Chondrocyte (in vitro differentiated cells): ENCODE measurements around the gene CCDC127. TPM values are rescaled to one million over a fixed set of nuclear protein-coding genes. Genes with fewer than 3 reads are reported as not detected.
A peak's percentile ranks its signal among the peaks of the same experiment; 100 is the strongest.

ENCODE experiments used
- DNase-seq: peaks from one replicate; pipeline ENCODE4 v3.0.0; 2021; ENCODE audit warnings: mixed read lengths, low spot score
- H3K27ac Mint-ChIP-seq: one replicate; pipeline ENCODE4 v1.8.0; 2021; ENCODE audit warnings: mild to moderate bottlenecking, moderate library complexity, mixed read lengths; ENCODE audit not compliant: unreplicated experiment
- H3K27me3 Mint-ChIP-seq: 2 replicates; pipeline ENCODE4 v1.8.0; 2021; ENCODE audit warnings: low read depth, mixed read lengths
- H3K36me3 Mint-ChIP-seq: 2 replicates; pipeline ENCODE4 v1.8.0; 2021; ENCODE audit warnings: low read depth, mixed read lengths
- H3K4me1 Mint-ChIP-seq: 2 replicates; pipeline ENCODE4 v1.8.0; 2021; ENCODE audit warnings: low read depth, mild to moderate bottlenecking, mixed read lengths
- H3K4me3 Mint-ChIP-seq: one replicate; pipeline ENCODE4 v1.8.0; 2021; ENCODE audit warnings: mild to moderate bottlenecking, moderate library complexity, mixed read lengths; ENCODE audit not compliant: unreplicated experiment
- H3K9me3 Mint-ChIP-seq: 2 replicates; pipeline ENCODE4 v1.8.0; 2021; ENCODE audit warnings: low read depth, mixed read lengths
- total RNA-seq: library from RNA; stranded (reverse); gene quantifications from 3 replicates; pipeline ENCODE4 v1.2.1, GENCODE V29; 2021
- TF ChIP-seq, protein P1 (sequence below): fragments of 200-600 bp; sonication (generic); IDR thresholded peaks from 2 replicates; pipeline ENCODE4 v1.5.0; 2021; ENCODE audit warnings: antibody characterized with exemption, mild to moderate bottlenecking, moderate library complexity

Gene CCDC127
- total RNA-seq, 1 donor from 2014 or later: 8.0 TPM

GRCh38 chr5:174291-174600, 43.7 kb downstream of the CCDC127 start:
- TF ChIP-seq, protein P1, sequence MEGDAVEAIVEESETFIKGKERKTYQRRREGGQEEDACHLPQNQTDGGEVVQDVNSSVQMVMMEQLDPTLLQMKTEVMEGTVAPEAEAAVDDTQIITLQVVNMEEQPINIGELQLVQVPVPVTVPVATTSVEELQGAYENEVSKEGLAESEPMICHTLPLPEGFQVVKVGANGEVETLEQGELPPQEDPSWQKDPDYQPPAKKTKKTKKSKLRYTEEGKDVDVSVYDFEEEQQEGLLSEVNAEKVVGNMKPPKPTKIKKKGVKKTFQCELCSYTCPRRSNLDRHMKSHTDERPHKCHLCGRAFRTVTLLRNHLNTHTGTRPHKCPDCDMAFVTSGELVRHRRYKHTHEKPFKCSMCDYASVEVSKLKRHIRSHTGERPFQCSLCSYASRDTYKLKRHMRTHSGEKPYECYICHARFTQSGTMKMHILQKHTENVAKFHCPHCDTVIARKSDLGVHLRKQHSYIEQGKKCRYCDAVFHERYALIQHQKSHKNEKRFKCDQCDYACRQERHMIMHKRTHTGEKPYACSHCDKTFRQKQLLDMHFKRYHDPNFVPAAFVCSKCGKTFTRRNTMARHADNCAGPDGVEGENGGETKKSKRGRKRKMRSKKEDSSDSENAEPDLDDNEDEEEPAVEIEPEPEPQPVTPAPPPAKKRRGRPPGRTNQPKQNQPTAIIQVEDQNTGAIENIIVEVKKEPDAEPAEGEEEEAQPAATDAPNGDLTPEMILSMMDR: no peak
- DNase-seq: no peak
- no peak overlapping the region for H3K27ac Mint-ChIP-seq
- H3K4me3 Mint-ChIP-seq: no peak overlapping the region
- H3K9me3 Mint-ChIP-seq: no peaks in the 10 kb centered on the region
- H3K4me1 Mint-ChIP-seq: peaks cover 12% of the 10 kb centered on the region
- peaks cover 1% of the 10 kb centered on the region for H3K36me3 Mint-ChIP-seq
- peaks cover 16% of the 10 kb centered on the region for H3K27me3 Mint-ChIP-seq

DNA sequence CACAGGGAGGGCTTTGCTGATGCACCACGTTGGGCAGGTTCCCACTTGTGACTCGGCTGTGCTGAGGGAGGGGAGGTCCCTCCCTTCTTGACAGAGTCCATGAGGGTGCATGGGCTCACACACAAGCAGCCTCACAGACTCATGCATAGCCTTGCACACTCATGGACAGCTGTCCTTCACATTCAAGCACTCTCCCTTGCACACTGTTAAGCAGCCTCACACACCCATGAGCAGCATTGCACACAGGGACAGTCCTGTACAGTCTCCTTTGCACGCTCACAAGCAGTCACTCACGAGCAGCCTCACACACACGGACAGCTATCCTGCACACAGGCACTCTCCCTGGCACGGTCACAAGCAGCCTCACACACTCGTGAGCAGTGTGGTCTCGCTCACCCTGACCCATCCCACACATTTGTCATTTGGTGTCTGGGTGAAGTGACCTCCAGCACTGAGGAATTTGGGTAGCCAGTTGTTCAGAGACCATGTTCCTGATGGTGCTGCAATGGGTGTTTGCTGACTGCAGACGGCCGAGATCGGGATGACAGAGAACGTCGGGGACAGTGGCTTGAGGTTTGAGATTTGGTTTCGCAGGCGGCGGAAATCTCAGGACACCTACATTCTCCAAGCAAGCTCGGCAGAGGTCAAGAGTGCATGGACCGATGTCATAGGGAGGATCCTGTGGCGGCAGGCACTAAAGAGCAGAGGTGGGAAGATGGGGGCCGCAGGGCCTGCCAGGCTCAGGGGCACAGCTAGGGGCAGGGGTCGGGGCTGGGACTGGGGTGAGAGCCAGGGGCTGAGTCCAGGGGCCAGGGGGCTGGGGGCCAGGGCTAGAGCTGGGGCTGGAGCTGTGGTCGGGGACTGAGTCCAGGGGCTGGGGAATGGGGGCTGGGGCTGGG, 44.3 kb downstream of the CCDC127 start:
- Mint-ChIP-seq H3K27me3 (peaks cover 15% of the 10 kb centered on the region), H3K4me3 (no peak overlapping the region), H3K4me1 (peaks cover 18% of the 10 kb centered on the region), H3K27ac (no peak overlapping the region), H3K36me3 (peaks cover 1% of the 10 kb centered on the region), H3K9me3 (no peaks in the 10 kb centered on the region)
- peak; percentile 83 for DNase-seq
- TF ChIP-seq, protein P1: no peak

- TF ChIP-seq, protein P1: no peak
- DNase-seq: peak; percentile 90
- Mint-ChIP-seq H3K4me1 (peaks cover 26% of the 10 kb centered on the region), H3K27me3 (peaks cover 8% of the 10 kb centered on the region), H3K4me3 (no peak overlapping the region), H3K27ac (no peak overlapping the region), H3K9me3 (no peaks in the 10 kb centered on the region), H3K36me3 (peaks cover 1% of the 10 kb centered on the region)
Observed at GRCh38 chr5:172841-173251, 45.1 kb downstream of the CCDC127 start.

- peak; percentile 56 for DNase-seq
- Mint-ChIP-seq H3K27me3 (peaks cover 7% of the 10 kb centered on the region), H3K9me3 (no peaks in the 10 kb centered on the region), H3K36me3 (peaks cover 1% of the 10 kb centered on the region), H3K27ac (no peak overlapping the region), H3K4me3 (no peak overlapping the region), H3K4me1 (peaks cover 28% of the 10 kb centered on the region)
- TF ChIP-seq, protein P1: no peak
Observed at GRCh38 chr5:172421-172820, 45.5 kb downstream of the CCDC127 start.

DNA sequence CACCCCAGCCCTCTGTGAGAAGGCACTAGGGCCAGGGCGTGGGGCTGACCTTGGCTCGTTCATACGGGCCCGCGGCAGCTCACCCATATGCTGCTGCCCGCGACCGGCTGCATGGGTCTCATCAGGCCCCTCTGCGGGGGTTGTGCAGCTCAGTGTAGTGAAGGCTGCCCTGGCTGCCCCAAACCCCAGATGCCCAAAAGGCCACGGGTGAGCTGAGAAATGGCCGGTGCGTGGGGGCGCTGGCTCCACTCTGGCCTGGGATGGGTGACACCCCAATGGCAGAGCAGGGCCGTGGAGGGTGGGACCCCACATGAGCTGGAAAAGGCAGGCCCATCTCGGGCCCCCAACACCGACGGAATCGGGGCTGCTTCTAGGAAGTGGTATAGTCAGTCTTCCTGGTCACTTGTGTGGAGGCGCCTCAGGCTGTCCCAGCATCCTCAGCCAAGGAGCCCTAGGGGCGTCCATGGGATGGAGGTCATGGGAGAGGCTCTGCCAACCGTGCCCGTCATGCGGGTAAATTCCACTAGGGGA, 46.1 kb downstream of the CCDC127 start:
- Mint-ChIP-seq H3K9me3 (no peaks in the 10 kb centered on the region), H3K27ac (no peak overlapping the region), H3K27me3 (peaks cover 6% of the 10 kb centered on the region), H3K4me3 (no peak overlapping the region), H3K36me3 (peaks cover 1% of the 10 kb centered on the region), H3K4me1 (peaks cover 33% of the 10 kb centered on the region)
- DNase-seq: peak; percentile 90
- TF ChIP-seq, protein P1: no peak
